GM18517 (cell line): ENCODE results near the gene EPHA1.
A peak's percentile ranks its signal among the peaks of the same experiment; 100 is the strongest.
"Not testable (repeated sequence)": the region's sequence is repeated elsewhere in the genome, so short reads cannot be mapped to it uniquely, and the experiment has no call there.

Experiments used
- ATAC-seq: cut with Tn5 transposase; IDR thresholded peaks from one replicate; pipeline ENCODE4 v1.9.1; 2021; ENCODE audit warnings: mild to moderate bottlenecking, moderate library complexity; ENCODE audit not compliant: unreplicated experiment

Gene EPHA1

DNA sequence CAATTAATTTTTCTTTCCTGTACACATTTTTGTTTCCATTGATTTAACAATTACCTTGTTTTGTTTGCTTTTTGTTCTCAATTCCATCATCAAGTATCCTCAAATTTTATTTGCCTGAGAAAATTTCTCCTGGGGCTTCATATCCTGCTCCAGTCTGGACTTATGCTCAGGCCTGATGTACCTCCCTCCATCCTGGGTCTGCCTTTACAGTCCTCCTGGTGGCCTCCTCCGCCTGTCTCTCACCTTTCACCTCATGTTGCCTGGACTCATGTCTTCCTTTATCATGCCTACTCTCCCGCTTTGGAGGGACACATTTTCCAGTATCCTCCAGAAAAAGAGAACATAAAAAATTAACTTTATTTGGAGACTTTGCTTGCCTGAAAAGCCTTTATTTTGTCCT lies 22.5 kb upstream of the EPHA1 start:
- ATAC-seq = no peak

DNA sequence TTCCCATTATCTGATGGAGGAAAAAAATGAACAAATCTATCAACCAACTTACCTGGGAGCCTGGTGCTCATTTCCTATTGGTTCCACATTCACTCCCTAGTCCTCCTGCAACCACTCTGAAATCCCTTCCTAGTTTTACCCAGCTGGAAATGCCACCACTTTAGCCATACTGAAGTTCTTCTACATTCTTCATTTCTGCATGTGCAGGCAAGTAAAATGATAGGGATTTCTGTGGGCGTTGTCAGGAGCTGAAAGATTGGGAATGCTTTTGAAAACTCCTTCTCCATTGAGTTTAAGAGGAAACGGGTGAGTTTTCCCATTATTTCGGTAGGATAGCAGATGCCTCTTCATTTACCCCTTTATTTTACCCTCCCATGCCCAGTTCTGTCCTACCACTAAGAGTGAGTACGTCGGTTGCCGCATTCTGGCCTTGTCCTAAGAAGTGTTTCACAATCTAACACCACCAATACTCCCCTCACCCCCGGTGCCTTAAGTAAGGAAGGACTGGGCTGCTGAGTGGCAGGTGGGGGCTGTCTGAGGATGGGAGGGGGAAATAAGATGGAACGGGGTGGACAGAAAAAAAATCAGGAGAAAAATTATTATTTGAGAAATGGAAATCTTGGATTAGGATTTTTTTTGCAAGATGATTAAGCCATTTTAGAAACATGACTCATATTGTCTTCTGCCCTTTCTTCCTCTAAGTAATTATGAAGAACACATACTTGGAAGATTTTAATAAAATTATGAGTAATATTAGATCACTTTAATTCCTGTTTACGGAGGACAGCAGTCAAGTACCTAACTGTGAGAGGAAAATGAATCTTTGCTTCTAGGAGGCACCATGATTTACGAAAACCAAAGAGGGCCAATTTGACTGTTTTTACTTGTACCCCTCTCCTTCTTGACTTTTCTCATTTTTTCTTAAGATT lies 21.4 kb upstream of the EPHA1 start:
- no peak for ATAC-seq

DNA sequence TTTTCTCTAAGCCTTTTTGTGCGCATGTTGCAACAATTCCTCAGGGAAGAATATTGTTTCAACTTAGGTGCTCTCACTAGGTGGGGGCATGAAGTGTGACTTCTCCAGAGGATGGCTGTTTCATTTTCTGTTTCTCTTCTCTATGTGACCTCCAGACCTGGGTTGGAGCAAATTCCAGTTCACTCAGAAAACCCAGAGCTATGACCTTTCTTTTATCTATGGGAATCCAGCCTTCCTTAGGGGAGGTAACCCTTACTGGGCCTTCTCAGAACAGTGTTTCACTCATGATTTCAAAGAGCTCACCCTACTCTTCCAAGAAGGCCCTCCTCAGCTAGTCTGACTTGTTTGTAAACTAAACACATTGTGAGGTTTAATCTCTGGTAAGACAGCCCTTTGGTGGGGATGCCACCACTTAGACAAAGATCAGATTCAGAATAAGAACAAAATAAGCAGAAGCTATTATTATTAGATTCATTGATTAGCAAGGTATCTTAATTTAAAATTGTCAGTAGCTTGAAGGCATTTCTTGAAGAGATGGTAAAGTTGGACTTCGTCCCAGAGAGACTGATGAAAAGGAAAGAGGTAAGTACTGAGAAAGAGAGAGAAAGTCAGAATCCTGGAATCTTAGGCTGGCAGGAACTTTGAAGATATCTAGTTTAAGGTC lies 18.0 kb upstream of the EPHA1 start:
- no peak for ATAC-seq

DNA sequence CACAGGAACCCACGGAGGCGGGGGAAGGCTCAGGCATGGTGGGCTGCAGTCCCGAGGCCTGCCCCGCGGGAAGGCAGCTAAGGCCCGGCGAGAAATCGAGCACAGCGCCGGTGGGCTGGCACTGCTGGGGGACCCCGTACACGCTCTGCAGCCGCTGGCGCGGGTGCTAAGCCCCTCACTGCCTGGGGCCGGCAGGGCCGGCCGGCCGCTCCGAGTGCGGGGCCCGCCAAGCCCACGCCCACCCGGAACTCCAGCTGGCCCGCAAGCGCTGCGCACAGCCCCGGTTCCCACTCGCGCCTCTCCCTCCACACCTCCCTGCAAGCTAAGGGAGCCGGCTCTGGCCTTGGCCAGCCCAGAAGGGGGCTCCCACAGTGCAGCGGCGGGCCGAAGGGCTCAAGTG lies 15.8 kb upstream of the EPHA1 start:
- not testable (repeated sequence) for ATAC-seq

DNA sequence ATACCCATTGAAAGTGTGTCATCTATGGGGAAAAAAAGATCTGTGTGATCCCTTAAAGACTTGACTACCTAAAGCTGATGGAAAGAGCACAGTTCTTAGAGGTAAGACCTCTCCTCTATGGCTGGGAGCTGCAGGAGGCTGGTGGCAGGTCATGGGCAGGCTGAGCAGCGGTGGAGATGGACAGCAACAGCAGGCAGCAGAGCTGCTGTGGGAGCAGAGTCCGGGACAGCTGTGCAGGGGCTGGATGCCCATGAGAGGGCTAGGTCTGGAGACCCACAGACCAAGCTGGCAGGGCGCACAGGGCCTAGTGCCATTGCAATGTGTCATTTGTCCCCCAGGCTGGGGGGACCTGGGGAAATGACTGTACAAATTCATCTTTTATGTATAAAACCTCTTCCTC lies 13.4 kb upstream of the EPHA1 start:
- ATAC-seq = no peak

DNA sequence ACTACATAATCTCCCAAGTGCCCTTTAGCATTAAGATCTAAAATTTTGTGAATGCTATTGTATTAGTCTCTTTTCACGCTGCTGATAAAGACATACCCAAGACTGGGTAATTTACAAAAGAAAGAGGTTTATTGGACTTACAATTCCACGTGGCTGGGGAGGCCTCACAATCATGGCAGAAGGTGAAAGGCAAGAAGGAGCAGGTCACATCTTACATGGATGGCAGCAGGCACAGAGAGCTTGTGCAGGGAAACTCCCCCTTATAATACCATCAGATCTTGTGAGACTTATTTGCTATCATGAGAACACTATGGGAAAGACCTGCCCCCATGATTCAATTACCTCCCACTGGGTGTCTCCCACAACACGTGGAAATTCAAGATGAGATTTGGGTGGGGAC lies 12.0 kb upstream of the EPHA1 start:
- not testable (repeated sequence) for ATAC-seq

DNA sequence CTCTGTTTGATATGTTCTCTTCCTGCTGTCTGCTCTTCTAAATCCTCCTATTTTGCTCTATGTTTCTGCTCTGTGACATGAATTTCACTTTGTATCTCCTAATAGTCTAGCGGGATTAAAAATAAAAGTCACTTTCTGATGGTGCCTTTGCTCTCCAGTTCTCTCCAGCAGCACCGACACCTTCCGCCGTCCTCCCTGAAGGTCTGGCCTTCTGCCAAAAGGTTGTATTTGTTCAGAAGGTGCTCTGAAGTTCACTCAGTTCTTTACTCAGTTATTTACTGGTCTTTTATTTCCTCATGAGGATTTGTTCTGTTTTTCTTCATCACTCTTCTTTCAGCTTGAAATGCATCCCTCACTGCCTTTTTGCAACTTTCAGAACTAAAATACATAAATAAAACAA lies 11.2 kb upstream of the EPHA1 start:
- no peak for ATAC-seq

DNA sequence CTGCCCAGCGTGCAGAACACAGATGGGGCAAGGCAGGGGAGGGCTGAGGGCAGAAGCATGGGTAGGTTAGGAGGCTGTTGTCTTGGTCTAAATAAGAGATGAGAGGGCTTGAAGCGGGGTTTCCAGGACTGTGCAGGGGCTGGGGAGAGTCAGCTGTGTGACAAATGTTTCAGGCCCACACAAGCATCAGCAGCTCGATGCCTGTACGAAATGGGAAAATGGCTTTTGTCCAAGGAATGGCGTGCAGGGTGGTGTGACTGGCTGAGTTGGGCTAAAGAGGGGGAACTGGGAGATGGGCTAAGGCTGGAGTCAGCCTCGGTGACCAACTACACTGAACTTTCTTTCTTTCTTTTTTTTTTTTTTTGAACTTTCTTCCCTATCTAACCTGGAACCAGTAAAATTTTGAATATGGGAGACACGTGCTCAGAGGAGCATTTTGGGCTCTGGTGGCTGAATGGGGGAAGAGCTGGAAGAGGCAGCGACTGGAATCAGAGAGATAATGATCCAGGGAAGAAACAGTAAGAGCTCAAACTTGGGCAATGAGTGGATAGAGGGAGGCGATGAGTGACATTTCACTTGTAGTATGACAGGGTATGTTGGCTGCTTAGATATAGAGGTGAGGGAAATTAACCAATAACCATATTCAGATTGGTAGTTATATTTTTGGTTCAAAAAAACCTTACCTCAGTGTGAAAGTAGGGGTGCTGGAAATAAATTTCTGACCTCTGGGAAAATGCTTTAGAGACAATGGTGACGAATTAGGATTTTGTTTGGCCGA lies 10.2 kb upstream of the EPHA1 start:
- ATAC-seq = no peak

DNA sequence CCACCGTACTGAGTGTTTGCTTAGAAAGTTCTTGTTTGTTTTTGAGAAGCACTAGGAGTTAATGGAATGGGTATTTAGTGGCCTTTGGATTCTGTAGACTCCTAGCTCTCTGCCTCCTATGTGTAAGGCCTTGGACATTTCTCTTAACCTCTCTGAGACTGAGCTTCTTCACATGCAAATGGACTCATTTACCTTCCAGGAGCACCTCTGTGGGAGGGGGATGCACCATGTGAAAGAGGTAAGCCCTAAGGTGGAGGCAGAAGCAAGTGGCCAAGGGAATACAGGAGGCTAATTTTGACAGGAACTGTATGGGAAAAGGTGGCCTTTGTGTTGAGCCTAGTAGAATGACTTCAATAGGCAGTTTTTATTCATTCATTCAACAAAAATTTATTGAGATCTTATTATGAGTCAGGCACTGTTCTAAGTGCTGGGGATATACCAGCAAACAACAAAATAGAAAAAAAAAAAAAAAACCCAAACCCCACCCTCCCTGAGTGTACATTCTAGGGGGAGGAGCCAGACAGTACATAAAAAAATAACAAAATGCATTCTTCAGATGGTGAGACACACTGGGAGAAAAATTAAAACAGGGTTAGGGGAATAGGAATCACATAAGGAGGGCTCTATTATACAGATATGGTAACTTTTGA lies 9.2 kb upstream of the EPHA1 start:
- ATAC-seq = no peak

DNA sequence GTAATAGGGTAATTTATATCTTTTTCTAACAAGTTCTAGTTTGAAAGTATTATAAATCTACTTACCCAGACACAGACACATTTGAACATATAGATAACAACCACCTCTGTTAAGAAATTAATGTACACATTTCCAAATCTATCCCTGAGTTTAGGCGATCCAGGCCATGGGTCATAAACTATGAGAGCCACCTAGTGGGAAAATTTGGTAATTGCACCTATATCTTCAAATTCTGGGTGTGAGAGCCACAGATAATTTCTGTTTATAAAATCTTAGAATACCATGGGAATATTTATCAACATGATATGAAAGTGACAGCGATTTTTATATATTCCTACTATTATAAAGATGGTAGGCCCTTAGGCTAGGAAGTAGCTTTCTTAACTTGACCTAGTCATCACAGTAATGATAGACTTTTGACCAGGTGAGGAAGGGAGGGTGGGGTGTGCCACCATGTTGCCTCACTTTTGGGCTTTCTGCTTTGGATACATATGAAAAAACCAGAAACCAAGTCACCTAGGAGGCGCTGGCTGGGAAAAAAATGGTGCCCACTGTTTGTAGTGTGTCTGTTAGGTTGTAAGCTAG lies 8.0 kb upstream of the EPHA1 start:
- peak; percentile 56 for ATAC-seq

DNA sequence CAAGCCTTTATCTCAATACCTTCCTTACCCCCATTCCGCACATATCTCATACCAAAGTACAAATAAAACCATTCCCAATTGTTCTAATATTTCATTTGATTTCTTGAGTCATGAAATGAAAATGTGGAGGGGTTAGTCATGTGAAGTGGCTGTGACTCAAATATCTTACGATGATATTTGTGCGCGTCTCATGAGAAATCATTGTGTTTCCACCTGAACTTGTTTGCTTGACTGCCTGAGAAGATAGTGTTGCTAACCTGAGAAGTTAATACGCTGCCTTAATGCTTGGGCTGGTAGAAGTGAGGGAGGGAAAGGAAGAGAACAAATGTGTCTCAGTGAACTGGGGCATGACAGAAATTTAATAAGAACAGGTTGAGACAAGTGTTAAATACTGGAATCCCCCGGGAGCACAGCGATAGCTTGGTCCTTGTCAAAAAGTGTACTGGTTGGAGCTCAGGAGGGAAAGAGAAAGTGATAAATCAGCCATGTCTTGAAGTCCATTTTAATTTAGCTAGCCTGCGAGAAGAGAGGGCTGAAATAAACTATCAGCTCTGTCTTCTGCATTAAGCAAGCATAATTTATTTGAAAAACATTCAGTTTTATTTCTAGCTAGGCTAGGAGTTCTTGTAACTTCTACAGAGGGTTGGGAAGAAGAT lies 7.2 kb upstream of the EPHA1 start:
- no peak for ATAC-seq

DNA sequence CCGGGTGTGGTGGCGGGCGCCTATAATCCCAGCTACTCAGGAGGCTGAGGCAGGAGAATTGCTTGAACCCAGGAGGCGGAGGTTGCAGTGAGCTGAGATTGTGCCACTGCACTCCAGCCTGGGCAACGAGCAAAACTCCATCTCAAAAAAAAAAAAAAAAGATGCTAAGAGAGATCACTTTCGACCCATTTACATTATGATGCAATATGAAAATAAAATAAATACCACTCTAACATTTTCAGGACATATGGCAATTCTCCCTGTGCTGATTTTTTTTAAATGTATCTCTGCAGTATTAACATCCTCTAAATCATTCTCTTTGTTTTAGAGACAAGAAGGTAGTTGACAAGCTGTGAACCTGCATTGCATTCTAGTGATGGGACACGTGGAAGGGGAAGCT lies 6.6 kb upstream of the EPHA1 start:
- not testable (repeated sequence) for ATAC-seq

DNA sequence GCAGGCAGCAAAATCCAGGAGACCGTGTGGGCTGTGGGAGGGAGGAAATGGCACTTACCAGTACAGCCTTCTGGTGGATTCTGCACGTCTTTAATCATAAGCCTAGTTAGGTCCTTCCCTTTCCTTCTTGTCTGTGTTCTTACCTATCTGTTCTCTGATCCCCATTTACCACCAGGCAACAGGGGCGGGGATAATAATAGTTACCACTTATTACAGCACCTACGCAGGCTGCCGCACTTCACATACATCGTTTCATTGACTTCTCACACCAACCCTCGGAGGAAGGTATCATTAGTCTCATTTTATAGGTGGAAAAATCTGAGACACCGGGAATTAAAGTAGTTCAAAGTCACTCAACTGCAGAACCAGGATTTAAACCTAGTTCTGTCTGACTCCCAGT lies 4.5 kb upstream of the EPHA1 start:
- no peak for ATAC-seq

DNA sequence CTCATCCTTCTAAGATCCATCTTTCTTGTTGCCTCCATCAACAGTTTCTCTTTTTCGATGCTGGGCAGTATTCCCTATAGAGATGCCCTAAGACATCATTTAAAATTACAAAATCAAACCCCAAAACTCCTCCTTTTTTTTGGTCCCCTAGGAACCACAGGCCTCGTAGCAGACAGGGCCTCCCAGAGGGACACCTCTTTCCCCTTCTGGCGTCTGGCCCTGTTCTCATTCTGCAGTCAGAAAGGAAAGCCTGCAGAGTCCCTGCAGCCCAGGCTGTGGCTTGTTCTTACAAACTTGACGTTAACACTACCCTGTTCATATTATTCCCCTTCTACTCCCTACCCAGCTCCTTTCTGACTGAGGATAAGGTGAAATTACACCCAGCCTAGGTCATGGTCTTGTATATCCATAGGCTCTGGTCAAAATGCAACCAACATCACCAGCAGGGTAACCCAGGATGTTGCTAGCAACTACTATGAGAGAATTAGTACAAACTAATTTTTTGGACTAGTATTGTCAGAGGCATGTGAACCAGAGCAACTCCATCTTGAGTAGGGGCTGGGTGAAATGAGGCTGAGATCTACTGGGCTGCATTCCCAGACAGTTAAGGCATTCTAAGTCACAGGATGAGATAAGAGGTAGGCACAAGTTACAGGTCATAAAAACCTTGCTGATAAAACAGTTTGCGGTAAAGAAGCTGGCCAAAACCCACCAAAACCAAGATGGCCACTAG lies 3.5 kb upstream of the EPHA1 start:
- no peak for ATAC-seq

DNA sequence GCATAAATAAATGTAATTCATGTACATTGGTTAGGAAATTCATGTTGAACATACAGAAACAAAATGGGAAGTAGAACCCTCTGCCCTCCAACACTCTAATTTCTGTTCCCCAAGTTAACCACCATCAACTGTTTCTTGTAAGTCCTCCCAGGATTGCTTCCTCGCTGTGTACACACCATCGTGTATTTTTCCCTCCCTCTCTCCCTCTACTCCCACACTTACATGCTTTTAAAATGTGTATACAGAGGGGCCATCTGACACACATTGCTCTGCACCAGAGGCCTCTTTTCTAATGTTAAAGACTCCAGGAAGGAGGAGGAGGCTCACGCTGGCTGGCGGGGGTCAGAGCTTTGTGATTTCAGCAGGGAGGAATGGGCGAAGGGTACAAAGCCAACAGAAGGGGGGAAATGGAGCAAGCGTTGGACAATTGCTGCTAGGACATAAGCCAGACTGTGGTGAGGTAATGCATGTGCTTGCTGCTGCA lies 1.9 kb upstream of the EPHA1 start:
- no peak for ATAC-seq

DNA sequence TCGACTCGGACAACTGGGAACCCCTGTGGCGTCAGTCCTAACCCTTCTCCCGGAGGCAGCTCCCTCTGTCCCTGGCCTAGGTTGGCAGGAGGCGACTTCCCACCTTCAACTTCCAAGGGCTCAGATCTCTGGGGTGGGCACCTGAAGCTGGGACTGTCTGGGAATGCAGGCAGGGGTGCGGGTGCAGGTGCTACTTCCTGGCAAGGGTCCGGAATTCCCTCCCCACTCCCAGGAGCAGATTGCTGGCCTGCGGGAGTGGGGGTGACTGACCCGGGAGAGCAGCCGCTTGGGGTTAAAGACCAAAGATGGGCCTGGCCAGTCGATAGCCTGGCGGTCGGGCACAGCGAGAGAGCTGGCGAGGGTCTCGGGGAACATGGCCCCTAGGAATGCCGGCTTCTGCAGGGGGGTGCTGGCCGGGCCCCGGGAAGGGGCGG lies 387 bp downstream of the EPHA1 start:
- no peak for ATAC-seq

DNA sequence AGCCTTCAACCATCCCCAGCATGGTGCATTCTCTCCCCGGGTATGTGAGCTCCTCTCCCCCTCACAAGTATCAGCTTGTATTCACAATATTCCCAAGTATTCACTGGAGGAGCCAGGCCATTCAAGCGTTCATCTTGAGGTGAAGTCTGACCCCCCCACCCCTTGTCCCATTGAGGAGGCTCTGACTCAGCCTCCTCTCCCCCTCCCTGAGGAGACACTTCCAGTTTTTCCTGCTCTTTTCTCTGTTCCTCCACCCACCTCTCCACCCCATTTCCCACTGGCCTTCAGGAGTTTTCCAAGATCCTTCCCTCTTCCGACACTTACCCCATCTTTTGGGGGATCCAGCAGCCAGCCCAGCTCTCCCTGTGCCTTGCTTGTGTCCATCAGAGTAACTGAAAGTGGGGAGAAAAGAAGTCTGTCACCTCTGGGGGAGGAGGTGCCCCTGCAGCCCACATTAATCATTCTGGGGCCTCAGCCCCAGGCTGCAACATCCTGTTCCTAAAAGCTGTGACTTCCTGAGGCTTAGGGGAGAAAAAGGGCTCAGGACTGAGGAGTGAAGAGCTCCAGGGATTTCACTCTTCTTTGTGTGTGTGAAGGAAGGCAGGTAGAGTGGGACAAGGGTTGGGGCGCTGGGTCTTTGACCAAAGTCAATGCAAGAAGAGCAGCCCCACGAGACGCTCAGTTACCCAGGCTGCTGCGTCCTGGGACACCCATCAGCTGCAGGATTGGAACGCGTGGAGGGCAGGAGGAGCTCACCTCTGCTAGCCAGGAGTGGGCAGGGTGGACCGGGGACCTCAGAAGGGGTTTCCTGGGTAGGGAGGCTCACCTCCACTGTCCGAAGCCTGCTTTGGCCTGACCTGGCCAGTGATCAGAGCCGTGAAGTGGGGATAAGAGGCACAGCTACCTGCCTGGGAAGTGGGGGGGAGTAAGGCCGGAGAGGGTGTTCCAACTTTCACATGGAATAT lies 1.1 kb downstream of the EPHA1 start:
- no peak for ATAC-seq

DNA sequence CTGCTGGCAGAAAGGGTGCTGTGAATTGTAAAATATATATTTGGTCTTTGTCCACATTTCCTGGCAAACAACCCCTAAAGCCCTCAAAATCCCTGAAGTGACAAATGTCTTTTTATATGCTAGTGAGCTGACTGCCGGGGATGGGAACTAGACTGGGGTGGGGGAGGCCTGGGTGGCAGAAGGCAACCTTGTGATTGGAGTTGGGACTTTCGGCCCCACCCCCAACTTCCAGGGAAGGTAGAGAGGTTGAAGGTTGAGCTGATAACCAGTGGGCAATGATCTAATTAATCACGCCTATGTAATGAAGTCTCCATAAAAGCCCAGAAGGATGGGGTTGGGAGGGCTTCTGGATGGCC lies 2.7 kb downstream of the EPHA1 start:
- no peak for ATAC-seq
